ENCODE measurements around the gene LRRFIP2. TPM values are rescaled to one million over a fixed set of nuclear protein-coding genes. Genes with fewer than 3 reads are reported as not detected.

The LRRFIP2 gene
- total and polyA plus RNA-seq, 2 experiments from 2014 or later = 29.0 to 48.8 TPM

GRCh38 chr3:37189109-37189508 lies 14.7 kb upstream of the LRRFIP2 start:
- Histone ChIP-seq H3K4me1 (ENCODE audit: insufficient read depth) (no peaks in the 10 kb centered on the region), H3K4me3 (no peak overlapping the region), H3K27me3 (no peaks in the 10 kb centered on the region), H3K9me3 (ENCODE audit: low read depth) (no peaks in the 10 kb centered on the region), H3K9me2 (replicated peaks; ENCODE audit: insufficient read depth) (no peaks in the 10 kb centered on the region), H3K79me2 (peaks cover under 1% of the 10 kb centered on the region), H3K36me3 (replicated peaks; ENCODE audit: insufficient read depth, low read depth) (no peaks in the 10 kb centered on the region), H3K4me2 (no peak overlapping the region), H2AFZ (no peak overlapping the region), H3K27ac (no peak overlapping the region), H4K20me1 (ENCODE audit: insufficient read depth, poor library complexity, severe bottlenecking) (no peaks in the 10 kb centered on the region)
- no peak for DNase-seq (ENCODE audit: low spot score)
- TF ChIP-seq EZH2 (IDR thresholded peaks at IDR 0.05; ENCODE audit: borderline replicate concordance) (no peak), EZH2phosphoT487 (IDR thresholded peaks at IDR 0.05; ENCODE audit: low read depth, severe bottlenecking, unreplicated experiment) (no peak), CTCF (IDR thresholded peaks at IDR 0.05; ENCODE audit: poor library complexity) (no peak)
- WGBS (ENCODE audit: low lambda C conversion rate, missing lambda C conversion rate) = 83% methylated on average over 4 of the region's 4 CpGs

- Histone ChIP-seq H3K9me2 (replicated peaks; ENCODE audit: insufficient read depth) (no peaks in the 10 kb centered on the region), H3K4me3 (no peak overlapping the region), H2AFZ (no peak overlapping the region), H3K4me1 (ENCODE audit: insufficient read depth) (no peaks in the 10 kb centered on the region), H3K36me3 (replicated peaks; ENCODE audit: insufficient read depth, low read depth) (no peaks in the 10 kb centered on the region), H3K9me3 (ENCODE audit: low read depth) (no peaks in the 10 kb centered on the region), H3K27ac (no peak overlapping the region), H3K27me3 (no peaks in the 10 kb centered on the region), H3K79me2 (peaks cover 14% of the 10 kb centered on the region), H3K4me2 (no peak overlapping the region), H4K20me1 (ENCODE audit: insufficient read depth, poor library complexity, severe bottlenecking) (no peaks in the 10 kb centered on the region)
- DNase-seq (ENCODE audit: low spot score) = no peak
- no peak for TF ChIP-seq EZH2 (IDR thresholded peaks at IDR 0.05; ENCODE audit: borderline replicate concordance)
- no peak for TF ChIP-seq EZH2phosphoT487 (IDR thresholded peaks at IDR 0.05; ENCODE audit: low read depth, severe bottlenecking, unreplicated experiment)
- no peak for TF ChIP-seq CTCF (IDR thresholded peaks at IDR 0.05; ENCODE audit: poor library complexity)
- 91% methylated on average over 5 of the region's 5 CpGs for WGBS (ENCODE audit: low lambda C conversion rate, missing lambda C conversion rate)
Measured at GRCh38 chr3:37183976-37184375, 9.6 kb upstream of the LRRFIP2 start.

DNA sequence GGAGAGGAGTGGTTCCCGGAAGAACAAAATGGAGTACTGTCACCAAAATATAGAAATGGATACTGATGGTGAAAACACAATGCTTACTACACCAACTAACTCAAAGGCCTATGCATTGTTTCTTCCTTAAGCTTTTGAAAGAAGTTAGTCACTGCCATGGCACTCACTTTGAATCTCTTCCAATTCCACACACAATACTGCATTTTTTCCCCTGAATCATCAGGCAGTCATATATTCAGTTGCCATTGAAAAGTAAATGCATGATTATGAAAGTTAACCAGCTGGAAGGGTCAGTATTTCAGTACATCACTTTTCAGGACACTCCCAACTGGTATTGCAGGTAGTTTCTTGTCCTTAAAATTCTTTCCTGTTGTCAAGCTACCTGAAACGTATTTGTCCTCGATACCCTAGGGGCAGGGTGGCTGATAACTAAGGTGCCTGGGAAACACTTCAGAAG lies 9.0 kb upstream of the LRRFIP2 start:
- no peak overlapping the region for H3K4me2 ChIP-seq
- peaks cover 20% of the 10 kb centered on the region for H3K79me2 ChIP-seq
- no peak overlapping the region for H2AFZ ChIP-seq
- no peak overlapping the region for H3K27ac ChIP-seq
- no peaks in the 10 kb centered on the region for H3K9me3 ChIP-seq (ENCODE audit: low read depth)
- H3K36me3 ChIP-seq (replicated peaks; ENCODE audit: insufficient read depth, low read depth) = no peaks in the 10 kb centered on the region
- H3K27me3 ChIP-seq = no peaks in the 10 kb centered on the region
- no peaks in the 10 kb centered on the region for H4K20me1 ChIP-seq (ENCODE audit: insufficient read depth, poor library complexity, severe bottlenecking)
- 76% methylated on average over 3 of the region's 3 CpGs for WGBS (ENCODE audit: low lambda C conversion rate, missing lambda C conversion rate)
- no peaks in the 10 kb centered on the region for H3K4me1 ChIP-seq (ENCODE audit: insufficient read depth)
- TF ChIP-seq EZH2 (IDR thresholded peaks at IDR 0.05; ENCODE audit: borderline replicate concordance) (no peak), EZH2phosphoT487 (IDR thresholded peaks at IDR 0.05; ENCODE audit: low read depth, severe bottlenecking, unreplicated experiment) (no peak), CTCF (IDR thresholded peaks at IDR 0.05; ENCODE audit: poor library complexity) (no peak)
- no peaks in the 10 kb centered on the region for H3K9me2 ChIP-seq (replicated peaks; ENCODE audit: insufficient read depth)
- no peak overlapping the region for H3K4me3 ChIP-seq
- DNase-seq (ENCODE audit: low spot score) = no peak

DNA sequence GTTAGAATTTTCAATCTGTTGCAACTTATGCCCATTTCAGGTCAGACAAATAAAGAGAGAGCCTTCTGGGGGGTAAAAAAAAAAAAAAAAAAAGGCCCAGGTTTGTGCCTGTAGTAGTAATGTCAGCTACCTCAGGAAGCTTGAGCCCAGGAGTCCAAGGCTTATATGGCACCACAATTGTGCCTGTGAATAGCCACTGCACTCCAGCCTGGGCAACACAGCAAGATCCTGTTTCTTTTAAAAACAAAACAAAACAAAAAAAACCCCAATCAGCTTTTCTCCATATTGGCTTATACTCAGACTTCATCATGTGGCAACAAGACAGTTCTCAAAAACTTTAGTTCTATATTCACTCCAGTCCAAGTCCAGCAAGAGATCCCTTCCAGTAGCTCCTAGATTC lies 8.4 kb upstream of the LRRFIP2 start:
- Histone ChIP-seq H3K4me2 (no peak overlapping the region), H3K9me3 (ENCODE audit: low read depth) (no peaks in the 10 kb centered on the region)

More for the DNA sequence above, 8.4 kb upstream of the LRRFIP2 start:
- Histone ChIP-seq H3K79me2 (peaks cover 26% of the 10 kb centered on the region), H3K27me3 (no peaks in the 10 kb centered on the region), H3K27ac (no peak overlapping the region), H3K36me3 (replicated peaks; ENCODE audit: insufficient read depth, low read depth) (no peaks in the 10 kb centered on the region), H3K4me3 (no peak overlapping the region), H4K20me1 (ENCODE audit: insufficient read depth, poor library complexity, severe bottlenecking) (no peaks in the 10 kb centered on the region), H2AFZ (no peak overlapping the region), H3K9me2 (replicated peaks; ENCODE audit: insufficient read depth) (no peaks in the 10 kb centered on the region), H3K4me1 (ENCODE audit: insufficient read depth) (no peaks in the 10 kb centered on the region)
- DNase-seq (ENCODE audit: low spot score) = no peak
- TF ChIP-seq CTCF (IDR thresholded peaks at IDR 0.05; ENCODE audit: poor library complexity) (no peak), EZH2phosphoT487 (IDR thresholded peaks at IDR 0.05; ENCODE audit: low read depth, severe bottlenecking, unreplicated experiment) (no peak), EZH2 (IDR thresholded peaks at IDR 0.05; ENCODE audit: borderline replicate concordance) (no peak)
